GM13976 (cell line): ENCODE measurements around the gene OSTN.

Experiments
- DNase-seq: peaks from one replicate; pipeline ENCODE4 v3.0.0; 2012; ENCODE audit warnings: low spot score
- in situ Hi-C: fragments of 300-500 bp; cut with MboI; formaldehyde crosslinking; loops from one replicate; pipeline ENCODE4 v1.12.0; 2022; ENCODE audit warnings: low sequenced_read_pairs, mixed read lengths, inconsistent platforms; ENCODE audit not compliant: unreplicated experiment
- TF ChIP-seq, protein P1 (sequence below): IDR thresholded peaks from 2 replicates; pipeline ENCODE4 v1.5.1; 2012; ENCODE audit warnings: borderline replicate concordance, mild to moderate bottlenecking; ENCODE audit not compliant: insufficient read depth; ENCODE audit errors: extremely low read depth, missing control alignments, control extremely low read depth

Gene OSTN

DNA sequence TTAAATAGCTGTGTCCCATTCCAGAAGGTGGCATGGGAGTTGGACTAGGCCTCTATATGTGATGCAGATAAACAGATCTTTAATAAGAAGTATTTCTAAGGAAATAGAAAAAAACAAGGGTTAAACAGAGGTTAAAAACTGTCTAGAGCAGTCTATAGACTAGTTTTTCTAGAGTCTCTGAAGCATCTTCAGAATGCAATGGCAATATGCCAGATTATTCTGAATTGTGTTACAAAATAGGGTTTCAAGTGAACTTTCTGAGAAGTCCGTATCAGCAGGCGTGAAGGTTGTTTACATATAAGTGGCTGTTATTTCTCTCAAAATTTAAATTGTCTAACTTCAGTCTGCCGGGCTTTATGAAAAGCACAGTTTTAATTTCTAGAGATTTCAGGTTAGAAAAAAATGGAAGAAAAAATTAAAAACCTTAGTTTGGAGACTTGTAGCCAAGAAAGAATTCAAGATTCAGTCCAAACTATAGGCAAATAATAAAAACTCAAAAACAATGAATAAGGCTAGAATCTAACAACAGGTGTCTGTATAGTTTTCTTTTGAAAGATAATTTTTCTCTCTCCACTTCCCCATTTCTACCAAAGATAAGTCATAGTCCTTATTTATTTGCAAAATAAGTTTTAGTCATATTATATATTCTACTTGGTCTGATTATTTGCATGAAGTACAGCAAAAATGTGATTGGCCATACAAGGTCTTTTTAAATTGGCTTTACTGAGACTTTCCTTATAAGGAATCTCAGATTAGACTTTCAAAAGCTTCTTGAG, 55.2 kb downstream of the OSTN start:
- in situ Hi-C loops, result no loop called here
- TF ChIP-seq, protein P1, sequence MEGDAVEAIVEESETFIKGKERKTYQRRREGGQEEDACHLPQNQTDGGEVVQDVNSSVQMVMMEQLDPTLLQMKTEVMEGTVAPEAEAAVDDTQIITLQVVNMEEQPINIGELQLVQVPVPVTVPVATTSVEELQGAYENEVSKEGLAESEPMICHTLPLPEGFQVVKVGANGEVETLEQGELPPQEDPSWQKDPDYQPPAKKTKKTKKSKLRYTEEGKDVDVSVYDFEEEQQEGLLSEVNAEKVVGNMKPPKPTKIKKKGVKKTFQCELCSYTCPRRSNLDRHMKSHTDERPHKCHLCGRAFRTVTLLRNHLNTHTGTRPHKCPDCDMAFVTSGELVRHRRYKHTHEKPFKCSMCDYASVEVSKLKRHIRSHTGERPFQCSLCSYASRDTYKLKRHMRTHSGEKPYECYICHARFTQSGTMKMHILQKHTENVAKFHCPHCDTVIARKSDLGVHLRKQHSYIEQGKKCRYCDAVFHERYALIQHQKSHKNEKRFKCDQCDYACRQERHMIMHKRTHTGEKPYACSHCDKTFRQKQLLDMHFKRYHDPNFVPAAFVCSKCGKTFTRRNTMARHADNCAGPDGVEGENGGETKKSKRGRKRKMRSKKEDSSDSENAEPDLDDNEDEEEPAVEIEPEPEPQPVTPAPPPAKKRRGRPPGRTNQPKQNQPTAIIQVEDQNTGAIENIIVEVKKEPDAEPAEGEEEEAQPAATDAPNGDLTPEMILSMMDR, result no peak
- no peak for DNase-seq

DNA sequence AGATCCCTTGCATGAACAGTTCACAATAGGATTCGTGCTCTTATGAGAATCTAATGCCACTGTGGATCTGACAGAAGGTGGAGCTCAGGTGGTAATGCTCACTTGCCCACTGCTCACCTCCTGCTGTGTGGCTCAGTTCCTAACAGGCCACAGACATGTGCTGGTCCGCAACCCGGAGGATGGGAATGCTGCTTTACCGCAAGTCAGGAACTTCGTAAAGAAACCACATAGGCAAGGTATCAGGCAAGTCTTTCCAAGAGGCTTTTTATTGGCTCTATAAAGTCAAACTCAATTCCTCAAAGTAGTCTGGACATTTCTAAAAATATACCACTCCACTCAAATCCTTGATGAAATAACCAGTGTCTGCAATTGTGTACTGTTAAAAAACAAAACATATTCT, 56.1 kb downstream of the OSTN start:
- TF ChIP-seq, protein P1, result no peak
- in situ Hi-C loops, result no loop called here
- no peak for DNase-seq

DNA sequence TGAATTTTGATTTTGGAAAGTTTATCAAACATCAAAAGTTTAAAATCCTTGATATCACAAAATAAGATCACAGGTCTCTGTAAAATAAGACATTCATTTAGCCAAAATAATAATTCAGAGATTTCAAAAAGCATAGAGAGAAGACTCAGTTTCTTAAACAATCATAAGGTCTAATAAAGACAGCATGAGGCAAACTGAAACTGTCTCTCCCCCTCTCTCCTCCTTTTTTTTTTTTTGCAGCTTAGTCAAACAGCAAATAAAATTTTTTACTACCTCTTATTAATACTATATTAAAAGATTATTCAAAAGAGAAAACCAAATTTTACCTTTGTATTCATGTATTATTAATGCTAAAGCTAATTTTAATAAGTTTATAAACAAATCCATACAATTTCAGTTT, 57.4 kb downstream of the OSTN start:
- in situ Hi-C loops, result no loop called here
- DNase-seq, result no peak
- TF ChIP-seq, protein P1, result no peak

DNA sequence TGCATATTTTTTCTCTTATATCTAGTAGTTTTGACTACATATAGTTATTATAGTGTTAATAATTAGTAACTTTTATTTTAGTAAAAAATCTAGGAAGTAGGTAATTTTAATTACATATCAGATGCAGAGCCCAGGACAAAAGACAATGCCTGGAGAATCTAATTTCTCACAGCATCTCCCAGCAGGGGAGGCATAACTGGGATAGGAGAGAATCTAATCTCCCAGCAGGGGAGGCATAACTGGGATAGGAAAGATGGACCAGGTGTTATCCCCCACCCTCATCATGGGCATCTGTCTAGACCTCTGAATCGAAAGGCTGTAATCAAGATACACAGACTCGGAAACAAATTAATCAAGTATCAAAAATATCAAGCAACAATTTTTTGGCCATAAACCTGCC, 58.2 kb downstream of the OSTN start:
- no peak for DNase-seq
- TF ChIP-seq, protein P1, result no peak
- in situ Hi-C loops, result no loop called here

DNA sequence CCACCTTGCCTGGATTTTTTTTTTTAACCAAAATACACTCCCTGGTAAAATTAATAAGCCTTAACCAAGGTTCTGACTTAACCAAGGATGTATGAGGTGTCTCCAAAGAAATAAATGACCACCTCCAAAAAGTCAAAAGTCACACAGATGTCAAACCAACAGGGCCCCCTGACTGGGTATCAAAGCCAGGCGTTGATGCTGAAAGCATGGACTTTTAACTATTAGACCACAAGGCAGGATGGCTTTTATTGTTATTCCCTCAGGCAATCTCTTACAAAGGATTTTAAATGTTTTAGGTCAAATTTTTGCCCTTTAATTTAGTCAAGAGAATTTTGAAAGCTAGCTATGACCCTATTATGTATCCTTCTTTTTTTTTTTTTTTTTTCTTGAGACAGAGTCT, 60.4 kb downstream of the OSTN start:
- DNase-seq, result no peak
- TF ChIP-seq, protein P1, result no peak
- in situ Hi-C loops, result no loop called here

DNA sequence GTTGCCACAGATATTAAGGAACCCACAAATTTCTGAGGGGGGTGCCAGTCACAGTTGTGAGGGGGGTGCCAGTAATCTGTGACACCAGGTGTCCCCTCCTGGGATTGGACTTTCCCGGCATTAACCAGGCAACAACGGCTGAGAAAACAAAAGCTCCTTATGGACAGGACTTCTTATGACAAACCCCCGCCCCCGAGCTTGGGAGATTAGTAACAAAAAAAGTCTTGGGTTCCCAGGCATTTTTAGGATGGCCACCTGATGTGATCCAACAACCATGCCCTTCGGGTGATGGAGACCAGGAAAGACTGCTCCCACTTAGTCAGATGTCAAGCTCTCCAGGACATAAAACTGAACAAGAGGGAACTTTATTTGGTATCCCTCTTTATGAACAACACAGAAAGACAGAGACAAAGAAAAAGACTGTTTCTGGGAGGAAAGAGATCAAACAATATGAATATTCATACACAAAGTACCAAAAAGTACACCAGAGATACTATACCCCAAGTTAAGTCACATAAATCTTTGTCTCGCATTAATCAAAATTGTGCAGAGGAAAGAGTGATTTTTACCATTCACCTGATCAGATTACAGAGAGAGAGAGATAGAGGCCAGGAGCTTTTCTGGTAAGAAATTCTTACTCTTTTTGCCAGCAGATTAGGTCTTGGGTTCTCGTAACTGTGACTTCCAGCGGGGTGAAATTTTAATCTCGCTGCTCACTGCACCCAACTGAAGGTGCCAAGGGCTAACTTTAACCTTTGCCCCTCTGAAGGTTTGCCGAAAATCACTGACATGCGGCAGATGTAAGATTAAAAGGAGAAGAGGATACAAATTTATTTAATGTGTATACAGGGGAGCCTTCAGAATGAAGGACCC, 61.6 kb downstream of the OSTN start:
- DNase-seq, result no peak
- in situ Hi-C loops, result no loop called here
- TF ChIP-seq, protein P1, result no peak
